SK-N-SH treated with all-trans-retinoic acid at 6 μM for 48 hours (cell line): ENCODE measurements around the gene TBX1.

ENCODE experiments used
- ATAC-seq: fragments of 200-7000 bp; cut with Tn5 transposase; 3 replicates; pipeline ENCODE4 v1.9.1; 2020; ENCODE audit warnings: mild to moderate bottlenecking, moderate library complexity
- BACH2 ChIP-seq: fragments of 250-450 bp; sonication (Bioruptor Pico); IDR thresholded peaks from 2 replicates; pipeline ENCODE4 v1.9.0; 2021; ENCODE audit warnings: mild to moderate bottlenecking, borderline replicate concordance
- CSDC2 ChIP-seq: fragments of 250-450 bp; sonication (Bioruptor Pico); IDR thresholded peaks from 2 replicates; pipeline ENCODE4 v1.5.0; 2020; ENCODE audit warnings: mild to moderate bottlenecking, moderate library complexity
- GLIS3 ChIP-seq: fragments of 250-450 bp; sonication (Bioruptor Pico); IDR thresholded peaks from 2 replicates; pipeline ENCODE4 v1.5.0; 2020; ENCODE audit warnings: mild to moderate bottlenecking, moderate library complexity
- ISL1 ChIP-seq: fragments of 250-450 bp; sonication (Bioruptor Pico); IDR thresholded peaks from 2 replicates; pipeline ENCODE4 v2.1.2; 2022; ENCODE audit warnings: mild to moderate bottlenecking, moderate library complexity
- SNAI2 ChIP-seq: fragments of 250-450 bp; sonication (Bioruptor Pico); IDR thresholded peaks from 2 replicates; pipeline ENCODE4 v1.5.0; 2020; ENCODE audit warnings: mild to moderate bottlenecking, moderate library complexity
- TCF4 ChIP-seq: fragments of 250-450 bp; sonication (Bioruptor Pico); IDR thresholded peaks from 2 replicates; pipeline ENCODE4 v1.8.0; 2021; ENCODE audit warnings: mild to moderate bottlenecking, moderate library complexity, borderline replicate concordance
- TOX ChIP-seq: fragments of 250-450 bp; sonication (Bioruptor Pico); IDR thresholded peaks from 2 replicates; pipeline ENCODE4 v1.8.0; 2021; ENCODE audit warnings: mild to moderate bottlenecking, moderate library complexity, borderline replicate concordance
- ZC3H10 ChIP-seq: fragments of 250-450 bp; sonication (Bioruptor Pico); IDR thresholded peaks from 2 replicates; pipeline ENCODE4 v1.5.1; 2021; ENCODE audit warnings: mild to moderate bottlenecking, moderate library complexity
- ZFP30 ChIP-seq: fragments of 450-650 bp; formaldehyde crosslinking; IDR thresholded peaks from 2 replicates; pipeline ENCODE4 v1.5.0; 2022; ENCODE audit warnings: mild to moderate bottlenecking, moderate library complexity
- ZNF565 ChIP-seq: fragments of 450-650 bp; formaldehyde crosslinking; conservative IDR thresholded peaks from 2 replicates; pipeline ENCODE4 v1.5.0; 2020; ENCODE audit warnings: low read depth, mild to moderate bottlenecking, moderate library complexity
- ZNF70 ChIP-seq: fragments of 450-650 bp; formaldehyde crosslinking; IDR thresholded peaks from 2 replicates; pipeline ENCODE4 v1.5.0; 2020; ENCODE audit warnings: mild to moderate bottlenecking, moderate library complexity
- ZNF8 ChIP-seq: fragments of 450-650 bp; formaldehyde crosslinking; IDR thresholded peaks from 2 replicates; pipeline ENCODE4 v1.5.0; 2020; ENCODE audit warnings: mild to moderate bottlenecking, moderate library complexity
- TF ChIP-seq, protein P1 (sequence below): fragments of 250-450 bp; sonication (Bioruptor Pico); IDR thresholded peaks from 2 replicates; pipeline ENCODE4 v1.5.0; 2020; ENCODE audit warnings: mild to moderate bottlenecking, moderate library complexity
- TF ChIP-seq, protein P2 (sequence below): fragments of 250-450 bp; sonication (Bioruptor Pico); IDR thresholded peaks from 2 replicates; pipeline ENCODE4 v1.8.0; 2020; ENCODE audit warnings: mild to moderate bottlenecking, moderate library complexity, borderline replicate concordance
- TF ChIP-seq, protein P3 (sequence below): fragments of 250-450 bp; sonication (Bioruptor Pico); IDR thresholded peaks from 2 replicates; pipeline ENCODE4 v1.5.1; 2020; ENCODE audit warnings: low read depth, mild to moderate bottlenecking, moderate library complexity

TBX1 gene

DNA sequence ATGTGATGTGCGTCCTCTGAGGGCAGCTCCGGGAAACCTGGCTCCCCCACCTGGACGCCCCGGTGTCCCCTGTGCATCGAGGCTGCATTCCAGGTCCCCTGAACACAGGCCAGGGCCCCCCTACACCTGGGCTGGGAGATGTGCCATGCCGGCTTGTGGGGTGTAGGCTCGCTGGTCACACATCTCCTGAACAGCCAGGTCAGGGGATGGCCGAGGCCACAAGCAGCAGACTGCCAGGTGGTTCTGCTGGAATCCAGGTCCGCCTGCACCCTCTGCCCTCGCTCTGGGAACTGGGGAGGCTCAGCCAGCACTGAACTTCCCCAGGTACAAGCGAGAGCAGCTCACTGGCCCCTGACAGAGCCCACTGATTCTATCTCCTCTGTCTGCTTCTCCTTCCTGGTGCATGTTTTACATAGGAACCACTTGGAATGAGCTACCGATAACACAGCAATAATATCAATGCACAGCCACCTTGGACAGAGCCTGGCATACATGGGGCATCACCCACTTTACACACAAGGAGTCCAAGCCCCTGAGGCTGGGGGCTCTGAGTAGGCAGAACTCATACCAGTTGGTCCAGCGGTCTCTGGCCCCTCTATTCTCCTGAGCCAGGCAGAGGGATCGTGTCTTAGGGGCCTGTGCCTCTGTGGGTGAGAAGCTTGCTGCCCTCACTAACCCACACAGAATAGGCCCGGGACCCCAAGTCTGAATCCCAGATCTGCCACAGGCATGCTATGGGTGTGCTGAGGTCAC, 46.8 kb downstream of the TBX1 start (continued):
- TF ChIP-seq ISL1 (CRISPR knock-in tag) (no peak), ZNF8 (CRISPR knock-in tag) (no peak), CSDC2 (CRISPR knock-in tag) (no peak)

DNA sequence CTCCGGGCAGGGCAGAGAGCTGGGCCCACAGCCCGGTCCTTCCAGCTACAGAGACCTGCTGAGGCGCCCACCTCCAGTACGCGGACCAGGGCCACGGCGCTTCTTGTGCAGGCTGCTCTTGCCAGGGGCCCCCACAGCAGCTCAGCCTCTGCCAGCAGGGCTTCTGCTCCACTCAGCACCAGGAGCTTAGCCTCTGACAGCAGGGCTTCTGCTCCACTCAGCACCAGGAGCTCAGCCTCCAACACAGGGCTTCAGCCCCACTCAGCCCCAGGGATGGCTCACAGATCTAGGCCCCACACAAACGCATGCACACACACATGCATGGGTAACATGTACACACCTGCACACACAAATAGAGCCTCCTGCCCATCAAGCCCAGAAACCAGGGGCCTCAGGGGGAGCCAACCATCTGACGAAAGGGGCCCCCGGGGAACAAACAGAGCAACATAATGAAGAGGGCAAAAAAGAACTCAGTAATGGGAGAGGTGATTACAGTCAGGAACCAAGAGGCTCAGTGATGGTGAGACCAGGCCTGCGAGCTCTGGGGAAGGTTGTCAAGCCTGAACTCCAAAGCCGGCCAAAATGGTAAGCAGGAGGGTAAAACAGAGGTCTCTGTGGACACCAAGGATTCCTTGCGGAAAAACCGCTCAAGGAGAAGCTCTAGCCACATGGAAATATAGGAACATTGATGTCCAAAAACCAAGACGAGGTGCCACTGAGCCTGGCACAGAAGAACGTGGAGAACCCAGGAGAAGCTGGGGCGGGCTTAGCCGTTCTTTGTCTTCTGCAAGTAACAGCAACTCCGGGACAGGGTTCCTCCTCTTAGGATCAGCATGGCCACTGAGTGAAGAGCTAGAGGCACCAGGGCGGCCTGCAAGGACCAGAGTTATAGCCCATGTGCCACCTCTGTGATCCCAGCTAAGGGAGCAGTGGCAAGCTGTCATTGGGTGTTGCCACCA, 47.6 kb downstream of the TBX1 start:
- TF ChIP-seq TCF4 (CRISPR knock-in tag) (no peak), SNAI2 (CRISPR knock-in tag) (no peak), ZFP30 (CRISPR knock-in tag) (no peak), ISL1 (CRISPR knock-in tag) (no peak), ZC3H10 (no peak)
- TF ChIP-seq, protein P1, sequence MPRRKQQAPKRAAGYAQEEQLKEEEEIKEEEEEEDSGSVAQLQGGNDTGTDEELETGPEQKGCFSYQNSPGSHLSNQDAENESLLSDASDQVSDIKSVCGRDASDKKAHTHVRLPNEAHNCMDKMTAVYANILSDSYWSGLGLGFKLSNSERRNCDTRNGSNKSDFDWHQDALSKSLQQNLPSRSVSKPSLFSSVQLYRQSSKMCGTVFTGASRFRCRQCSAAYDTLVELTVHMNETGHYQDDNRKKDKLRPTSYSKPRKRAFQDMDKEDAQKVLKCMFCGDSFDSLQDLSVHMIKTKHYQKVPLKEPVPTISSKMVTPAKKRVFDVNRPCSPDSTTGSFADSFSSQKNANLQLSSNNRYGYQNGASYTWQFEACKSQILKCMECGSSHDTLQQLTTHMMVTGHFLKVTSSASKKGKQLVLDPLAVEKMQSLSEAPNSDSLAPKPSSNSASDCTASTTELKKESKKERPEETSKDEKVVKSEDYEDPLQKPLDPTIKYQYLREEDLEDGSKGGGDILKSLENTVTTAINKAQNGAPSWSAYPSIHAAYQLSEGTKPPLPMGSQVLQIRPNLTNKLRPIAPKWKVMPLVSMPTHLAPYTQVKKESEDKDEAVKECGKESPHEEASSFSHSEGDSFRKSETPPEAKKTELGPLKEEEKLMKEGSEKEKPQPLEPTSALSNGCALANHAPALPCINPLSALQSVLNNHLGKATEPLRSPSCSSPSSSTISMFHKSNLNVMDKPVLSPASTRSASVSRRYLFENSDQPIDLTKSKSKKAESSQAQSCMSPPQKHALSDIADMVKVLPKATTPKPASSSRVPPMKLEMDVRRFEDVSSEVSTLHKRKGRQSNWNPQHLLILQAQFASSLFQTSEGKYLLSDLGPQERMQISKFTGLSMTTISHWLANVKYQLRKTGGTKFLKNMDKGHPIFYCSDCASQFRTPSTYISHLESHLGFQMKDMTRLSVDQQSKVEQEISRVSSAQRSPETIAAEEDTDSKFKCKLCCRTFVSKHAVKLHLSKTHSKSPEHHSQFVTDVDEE, result no peak
- TF ChIP-seq, all 23 proteins: peak for 0
- no peak; the same call in 2 of the 3 replicates for ATAC-seq

DNA sequence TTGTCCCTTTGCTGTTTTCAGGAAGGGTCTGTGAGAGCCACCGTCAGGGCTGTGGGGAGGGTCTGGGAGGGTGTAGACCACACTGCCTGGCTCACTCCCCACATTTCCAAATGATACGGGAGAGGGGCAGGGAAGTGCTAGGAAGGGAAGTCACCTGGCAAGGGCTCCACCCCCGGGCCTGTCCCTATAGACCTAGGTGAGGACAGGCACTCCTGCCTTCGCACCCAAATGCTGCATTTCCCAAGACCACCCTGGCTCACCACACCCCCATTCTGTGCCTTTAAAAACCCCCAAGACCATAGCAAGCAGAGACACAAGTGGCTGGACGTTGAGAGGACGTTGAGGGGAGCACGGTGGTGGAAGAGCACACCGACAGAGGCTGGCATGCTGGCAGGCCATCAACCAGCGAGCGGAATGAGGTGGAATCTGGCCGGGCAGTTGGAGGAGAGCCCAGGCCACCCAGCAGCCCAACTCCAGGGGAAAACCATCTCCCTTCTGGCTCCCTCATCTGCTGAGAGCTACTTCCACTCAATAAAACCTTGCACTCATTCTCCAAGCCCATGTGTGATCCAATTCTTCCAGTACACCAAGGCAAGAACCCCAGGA, 48.4 kb downstream of the TBX1 start:
- no peak for ATAC-seq
- TF ChIP-seq BACH2 (CRISPR knock-in tag) (no peak), ZNF565 (CRISPR knock-in tag) (no peak)
- TF ChIP-seq, protein P2, sequence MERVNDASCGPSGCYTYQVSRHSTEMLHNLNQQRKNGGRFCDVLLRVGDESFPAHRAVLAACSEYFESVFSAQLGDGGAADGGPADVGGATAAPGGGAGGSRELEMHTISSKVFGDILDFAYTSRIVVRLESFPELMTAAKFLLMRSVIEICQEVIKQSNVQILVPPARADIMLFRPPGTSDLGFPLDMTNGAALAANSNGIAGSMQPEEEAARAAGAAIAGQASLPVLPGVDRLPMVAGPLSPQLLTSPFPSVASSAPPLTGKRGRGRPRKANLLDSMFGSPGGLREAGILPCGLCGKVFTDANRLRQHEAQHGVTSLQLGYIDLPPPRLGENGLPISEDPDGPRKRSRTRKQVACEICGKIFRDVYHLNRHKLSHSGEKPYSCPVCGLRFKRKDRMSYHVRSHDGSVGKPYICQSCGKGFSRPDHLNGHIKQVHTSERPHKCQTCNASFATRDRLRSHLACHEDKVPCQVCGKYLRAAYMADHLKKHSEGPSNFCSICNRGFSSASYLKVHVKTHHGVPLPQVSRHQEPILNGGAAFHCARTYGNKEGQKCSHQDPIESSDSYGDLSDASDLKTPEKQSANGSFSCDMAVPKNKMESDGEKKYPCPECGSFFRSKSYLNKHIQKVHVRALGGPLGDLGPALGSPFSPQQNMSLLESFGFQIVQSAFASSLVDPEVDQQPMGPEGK (CRISPR knock-in tag), result no peak

DNA sequence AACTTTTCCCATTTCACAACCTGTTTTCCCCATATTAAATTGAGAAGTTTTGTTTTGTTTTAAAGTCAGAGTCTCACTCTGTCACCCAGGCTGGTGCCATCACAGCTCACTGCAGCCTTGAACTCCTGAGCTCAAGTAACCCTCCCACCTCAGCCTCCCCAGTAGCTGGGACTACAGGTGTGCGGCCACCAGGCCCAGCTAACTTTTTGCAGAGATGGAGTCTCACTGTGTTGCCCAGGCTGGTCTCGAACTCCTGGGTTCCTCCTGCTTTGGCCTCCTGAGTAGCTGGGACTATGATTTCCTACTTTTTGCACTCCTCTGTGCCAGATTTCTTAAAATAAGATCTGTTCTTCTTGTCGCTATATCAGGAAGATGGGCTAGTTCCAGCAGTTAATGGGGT, 49.2 kb downstream of the TBX1 start:
- no peak for TF ChIP-seq ZNF8 (CRISPR knock-in tag)
- TF ChIP-seq GLIS3 (CRISPR knock-in tag), result no peak
- TF ChIP-seq ZNF70 (CRISPR knock-in tag), result no peak
- TF ChIP-seq SNAI2 (CRISPR knock-in tag), result no peak
- TF ChIP-seq TOX (CRISPR knock-in tag), result no peak
- TF ChIP-seq ISL1 (CRISPR knock-in tag), result no peak
- no peak for TF ChIP-seq TCF4 (CRISPR knock-in tag)
- TF ChIP-seq ZNF565 (CRISPR knock-in tag), result no peak
- no peak for TF ChIP-seq ZC3H10
- TF ChIP-seq, protein P1, result no peak
- TF ChIP-seq, protein P3, sequence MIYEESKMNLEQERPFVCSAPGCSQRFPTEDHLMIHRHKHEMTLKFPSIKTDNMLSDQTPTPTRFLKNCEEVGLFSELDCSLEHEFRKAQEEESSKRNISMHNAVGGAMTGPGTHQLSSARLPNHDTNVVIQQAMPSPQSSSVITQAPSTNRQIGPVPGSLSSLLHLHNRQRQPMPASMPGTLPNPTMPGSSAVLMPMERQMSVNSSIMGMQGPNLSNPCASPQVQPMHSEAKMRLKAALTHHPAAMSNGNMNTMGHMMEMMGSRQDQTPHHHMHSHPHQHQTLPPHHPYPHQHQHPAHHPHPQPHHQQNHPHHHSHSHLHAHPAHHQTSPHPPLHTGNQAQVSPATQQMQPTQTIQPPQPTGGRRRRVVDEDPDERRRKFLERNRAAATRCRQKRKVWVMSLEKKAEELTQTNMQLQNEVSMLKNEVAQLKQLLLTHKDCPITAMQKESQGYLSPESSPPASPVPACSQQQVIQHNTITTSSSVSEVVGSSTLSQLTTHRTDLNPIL (CRISPR knock-in tag), result no peak
- no peak for TF ChIP-seq CSDC2 (CRISPR knock-in tag)
- no peak for ATAC-seq
